Measurements from ENCODE around the gene ATP6V0D1. TPM values are rescaled to one million over a fixed set of nuclear protein-coding genes. Genes with fewer than 3 reads are reported as not detected.
A peak's percentile ranks its signal among the peaks of the same experiment; 100 is the strongest.

The ATP6V0D1 gene
- total and polyA plus RNA-seq, 8 donors = 17.4 to 54.0 (median 32.3) TPM

- no peaks in the 10 kb centered on the region for H3K36me3 ChIP-seq
- FAIRE-seq (no peak), ATAC-seq (peak; percentile 44 to 79 (median 70)), DNase-seq (peak; percentile 65 to 91 (median 84))
- no peak overlapping the region for H3K4me3 ChIP-seq
- peak; percentile 80 to 92 (median 84) for TF ChIP-seq CTCF (IDR thresholded peaks at IDR 0.05)
- peaks cover 20 to 34% (median 26%) of the 10 kb centered on the region in 3 donors for H3K4me1 ChIP-seq
- 12 to 17% methylated on average over 10 to 11 of the region's 11 CpGs for WGBS, 2 donors
- H3K27ac ChIP-seq = no peak overlapping the region
- no peaks in the 10 kb centered on the region for H3K9me3 ChIP-seq
- H3K27me3 ChIP-seq = no peaks in the 10 kb centered on the region
- intact Hi-C loops (cut with DNase I) = loop anchor here in 2 of 3 donors (2.0 to 5.0 kb wide), 2 partner anchors 37 to 39 kb away; no protein-coding TSS in a partner anchor
Measured at GRCh38 chr16:67428146-67428731, 52.7 kb downstream of the ATP6V0D1 start.

- FAIRE-seq = no peak
- intact Hi-C loops (cut with DNase I) = loop anchor here in 1 of 3 donors (5.0 kb wide), 1 partner anchor 40 kb away; no protein-coding TSS in a partner anchor
- H3K4me1 ChIP-seq = peaks cover 20 to 29% (median 25%) of the 10 kb centered on the region in 3 donors
Measured at GRCh38 chr16:67426950-67427349, 54.0 kb downstream of the ATP6V0D1 start.

GRCh38 chr16:67426022-67426421 is 54.9 kb downstream of the ATP6V0D1 start:
- intact Hi-C loops (cut with DNase I) = loop anchor here in 1 of 3 donors (5.0 kb wide), 1 partner anchor 41 kb away; no protein-coding TSS in a partner anchor
- 86 to 89% methylated on average over 7 of the region's 7 CpGs for WGBS, 2 donors

More at GRCh38 chr16:67426950-67427349, 54.0 kb downstream of the ATP6V0D1 start:
- TF ChIP-seq CTCF (IDR thresholded peaks at IDR 0.05) = no peak
- ATAC-seq = no peak
- no peaks in the 10 kb centered on the region for H3K36me3 ChIP-seq
- H3K27ac ChIP-seq = no peak overlapping the region
- H3K4me3 ChIP-seq = no peak overlapping the region
- H3K9me3 ChIP-seq = no peaks in the 10 kb centered on the region
- DNase-seq = peak in 1 of 6 donors; percentile 19
- WGBS, 2 donors = 71 to 82% methylated on average over 7 of the region's 7 CpGs
- H3K27me3 ChIP-seq = no peaks in the 10 kb centered on the region

GRCh38 chr16:67425580-67425979 is 55.4 kb downstream of the ATP6V0D1 start:
- DNase-seq = no peak
- no peak for FAIRE-seq
- peaks cover 19 to 23% (median 20%) of the 10 kb centered on the region in 3 donors for H3K4me1 ChIP-seq
- no peak overlapping the region for H3K27ac ChIP-seq
- intact Hi-C loops (cut with DNase I) = loop anchor here in 1 of 3 donors (5.0 kb wide), 1 partner anchor 42 kb away; no protein-coding TSS in a partner anchor
- no peaks in the 10 kb centered on the region for H3K27me3 ChIP-seq
- WGBS, 2 donors = 80 to 87% methylated on average over 4 of the region's 4 CpGs
- no peak for ATAC-seq
- no peaks in the 10 kb centered on the region for H3K9me3 ChIP-seq
- H3K36me3 ChIP-seq = no peaks in the 10 kb centered on the region
- no peak overlapping the region for H3K4me3 ChIP-seq
- TF ChIP-seq CTCF (IDR thresholded peaks at IDR 0.05) = no peak

More at GRCh38 chr16:67426022-67426421, 54.9 kb downstream of the ATP6V0D1 start:
- ATAC-seq (no peak), DNase-seq (no peak), FAIRE-seq (no peak)
- Histone ChIP-seq H3K4me1 (peaks cover 19 to 23% (median 20%) of the 10 kb centered on the region in 3 donors), H3K4me3 (no peak overlapping the region), H3K9me3 (no peaks in the 10 kb centered on the region), H3K36me3 (no peaks in the 10 kb centered on the region), H3K27me3 (no peaks in the 10 kb centered on the region), H3K27ac (no peak overlapping the region)
- TF ChIP-seq CTCF (IDR thresholded peaks at IDR 0.05) = no peak

- ATAC-seq (no peak), DNase-seq (no peak), FAIRE-seq (no peak)
- Histone ChIP-seq H3K27ac (peak overlapping the region in 1 of 4 donors; percentile 19), H3K9me3 (no peaks in the 10 kb centered on the region), H3K27me3 (no peaks in the 10 kb centered on the region), H3K4me1 (peaks cover 18 to 20% (median 19%) of the 10 kb centered on the region in 3 donors), H3K36me3 (no peaks in the 10 kb centered on the region), H3K4me3 (no peak overlapping the region)
- WGBS, 2 donors = 73 to 76% methylated on average over 6 of the region's 6 CpGs
- no peak for TF ChIP-seq CTCF (IDR thresholded peaks at IDR 0.05)
- intact Hi-C loops (cut with DNase I) = loop anchor here in 1 of 3 donors (5.0 kb wide), 1 partner anchor 42 kb away; no protein-coding TSS in a partner anchor
Measured at GRCh38 chr16:67425061-67425460, 55.9 kb downstream of the ATP6V0D1 start.

Measured in pancreas (tissue), 10 donors.